Fibroblast of lung (primary cell): ENCODE results near the gene ME2. TPM values are rescaled to one million over a fixed set of nuclear protein-coding genes. Genes with fewer than 3 reads are reported as not detected.

Experiments used
- DNase-seq, 2 donors: peaks; one replicate each; pipeline versions ENCODE4 v3.0.0 to v3.0.0-alpha.2; 2010; ENCODE audit warnings: low read depth in 2 of 2
- H2AFZ ChIP-seq: 2 replicates; pipeline ENCODE4 v1.5.1; 2012; ENCODE audit warnings: low read length, control low read depth, inconsistent platforms
- H3K27ac ChIP-seq: 2 replicates; pipeline ENCODE4 v1.5.1; 2011; ENCODE audit warnings: low read length, control low read depth; ENCODE audit not compliant: insufficient read depth
- H3K27me3 ChIP-seq: 2 replicates; pipeline ENCODE4 v1.5.1; 2011; ENCODE audit warnings: mild to moderate bottlenecking, low read length; ENCODE audit not compliant: control insufficient read depth, insufficient read depth
- H3K36me3 ChIP-seq: 2 replicates; pipeline ENCODE4 v1.5.1; 2011; ENCODE audit warnings: low read length; ENCODE audit not compliant: control insufficient read depth, insufficient read depth
- H3K4me1 ChIP-seq: 2 replicates; pipeline ENCODE4 v1.5.1; 2011; ENCODE audit warnings: low read length; ENCODE audit not compliant: control insufficient read depth, insufficient read depth; ENCODE audit errors: extremely low read depth
- H3K4me2 ChIP-seq: 2 replicates; pipeline ENCODE4 v1.5.1; 2011; ENCODE audit warnings: low read length, control low read depth; ENCODE audit not compliant: insufficient read depth; ENCODE audit errors: extremely low read depth
- H3K4me3 ChIP-seq, 4 experiments: fragments of 200-600 bp in 1 of 4; sonication (generic) in 1 of 4; replicated peaks in 1 of 4; 2 replicates each; pipeline ENCODE4 v1.5.1; 2011 to 2016; ENCODE audit warnings: low read length in 4 of 4, low read depth in 3 of 4, mild to moderate bottlenecking in 3 of 4, control low read depth in 2 of 4, inconsistent platforms in 1 of 4, mixed read lengths in 1 of 4; ENCODE audit not compliant: insufficient read depth in 1 of 4; ENCODE audit errors: control extremely low read depth in 1 of 4
- H3K79me2 ChIP-seq: 2 replicates; pipeline ENCODE4 v1.5.1; 2012; ENCODE audit warnings: mild to moderate bottlenecking, low read length, inconsistent platforms; ENCODE audit not compliant: control insufficient read depth, insufficient read depth
- H3K9ac ChIP-seq: 2 replicates; pipeline ENCODE4 v1.5.1; 2011; ENCODE audit warnings: mild to moderate bottlenecking, low read length, control low read depth; ENCODE audit not compliant: insufficient read depth
- H3K9me3 ChIP-seq: 2 replicates; pipeline ENCODE4 v1.5.1; 2012; ENCODE audit warnings: low read depth, low read length; ENCODE audit not compliant: control insufficient read depth, insufficient read depth
- H4K20me1 ChIP-seq: 2 replicates; pipeline ENCODE4 v1.5.1; 2011; ENCODE audit warnings: low read length; ENCODE audit not compliant: control insufficient read depth, insufficient read depth; ENCODE audit errors: extremely low read depth
- CTCF ChIP-seq, 2 donors: IDR thresholded peaks in 1 of 2; conservative IDR thresholded peaks in 1 of 2; 1 replicate in 1 of 2; 2 replicates in 1 of 2; pipeline ENCODE4 v1.5.1; 2011 to 2012; ENCODE audit warnings: low read length in 2 of 2, control low read depth in 1 of 2, inconsistent platforms in 1 of 2, low read depth in 1 of 2, mild to moderate bottlenecking in 1 of 2
- EZH2 ChIP-seq: IDR thresholded peaks from 2 replicates; pipeline ENCODE4 v1.5.1; 2012; ENCODE audit warnings: low read length, control low read depth, mild to moderate bottlenecking; ENCODE audit errors: missing control alignments
- polyA plus RNA-seq, 2 donors: library from polyadenylated mRNA; depleted of rRNA in 1 of 2; stranded (reverse) in 1 of 2; unstranded in 1 of 2; fragments of >200 nt; gene quantifications; 2 replicates each; pipeline ENCODE4 v1.2.1, GENCODE V29; 2011 to 2012; ENCODE audit warnings: missing spikeins in 1 of 2
- total RNA-seq: library from RNA; depleted of rRNA; stranded (reverse); fragments of >200 nt; gene quantifications from 2 replicates; pipeline ENCODE4 v1.2.1, GENCODE V29; 2014

Gene ME2
- total and polyA plus RNA-seq, 2 donors (not counting 1 experiment from before 2014, with no cell fraction given): 40.5 to 57.0 TPM

- no peaks in the 10 kb centered on the region for H3K9me3 ChIP-seq
- no peaks in the 10 kb centered on the region for H3K27me3 ChIP-seq
- H3K36me3 ChIP-seq: no peaks in the 10 kb centered on the region
- H3K79me2 ChIP-seq: no peaks in the 10 kb centered on the region
- H2AFZ ChIP-seq: no peak overlapping the region
- no peak overlapping the region for H3K27ac ChIP-seq
- H3K4me1 ChIP-seq: no peaks in the 10 kb centered on the region
- no peaks in the 10 kb centered on the region for H4K20me1 ChIP-seq
- TF ChIP-seq EZH2: no peak
- TF ChIP-seq CTCF (conservative IDR thresholded peaks at IDR 0.05 in 1 of 2, IDR thresholded peaks at IDR 0.05 in 1 of 2; ENCODE audit: low read depth in 1 of 2, low read length in 2 of 2): no peak
- H3K4me2 ChIP-seq: no peak overlapping the region
- H3K4me3 ChIP-seq: no peak overlapping the region
- H3K9ac ChIP-seq: no peak overlapping the region
- peak in 1 of 2 donors; percentile 14 for DNase-seq
Observed at GRCh38 chr18:50848061-50848551, 30.8 kb upstream of the ME2 start.

- Histone ChIP-seq H3K36me3 (no peaks in the 10 kb centered on the region), H3K27me3 (no peaks in the 10 kb centered on the region), H3K4me1 (no peaks in the 10 kb centered on the region), H3K79me2 (no peaks in the 10 kb centered on the region), H3K9me3 (no peaks in the 10 kb centered on the region), H2AFZ (no peak overlapping the region), H3K4me2 (no peak overlapping the region), H3K27ac (no peak overlapping the region), H3K9ac (no peak overlapping the region), H3K4me3 (no peak overlapping the region), H4K20me1 (no peaks in the 10 kb centered on the region)
- no peak for TF ChIP-seq CTCF (conservative IDR thresholded peaks at IDR 0.05 in 1 of 2, IDR thresholded peaks at IDR 0.05 in 1 of 2; ENCODE audit: low read depth in 1 of 2, low read length in 2 of 2)
- no peak for TF ChIP-seq EZH2
- DNase-seq: no peak
Observed at GRCh38 chr18:50848991-50849390, 29.9 kb upstream of the ME2 start.

GRCh38 chr18:50849419-50849821 lies 29.5 kb upstream of the ME2 start:
- H3K79me2 ChIP-seq: no peaks in the 10 kb centered on the region
- TF ChIP-seq CTCF (conservative IDR thresholded peaks at IDR 0.05 in 1 of 2, IDR thresholded peaks at IDR 0.05 in 1 of 2; ENCODE audit: low read depth in 1 of 2, low read length in 2 of 2): no peak
- TF ChIP-seq EZH2: no peak
- H3K4me1 ChIP-seq: no peaks in the 10 kb centered on the region
- no peak overlapping the region for H3K27ac ChIP-seq
- no peak overlapping the region for H3K4me2 ChIP-seq
- H3K4me3 ChIP-seq: no peak overlapping the region
- no peaks in the 10 kb centered on the region for H3K36me3 ChIP-seq
- no peak overlapping the region for H2AFZ ChIP-seq
- no peak overlapping the region for H3K9ac ChIP-seq
- no peaks in the 10 kb centered on the region for H3K9me3 ChIP-seq
- H4K20me1 ChIP-seq: no peaks in the 10 kb centered on the region
- no peaks in the 10 kb centered on the region for H3K27me3 ChIP-seq
- DNase-seq: peak; percentile 43 to 45
